NCI-H2107 (cell line): Measurements from ENCODE around the gene MYCBPAP.

Source experiments
- DNase-seq: peaks from one replicate; lab custom pipeline; 2025; lab: John Stamatoyannopoulos, UW

Gene MYCBPAP

GRCh38 chr17:50507871-50508572, at the start of gene MYCBPAP:
TSS of gene MYCBPAP (plus strand) at chr17:50508439. CDS start at chr17:50508675, 236 bp downstream.
- no peak for DNase-seq

- DNase-seq, result no peak
These were observed 49.2 kb upstream of the MYCBPAP start for GRCh38 chr17:50458701-50459676.

- no peak for DNase-seq
These were observed 48.5 kb upstream of the MYCBPAP start for GRCh38 chr17:50459756-50460155.

- DNase-seq, result no peak
These were observed 47.3 kb upstream of the MYCBPAP start for GRCh38 chr17:50460831-50461526.

- no peak for DNase-seq
These were observed 46.6 kb upstream of the MYCBPAP start for GRCh38 chr17:50461550-50462132.

GRCh38 chr17:50462446-50462845, 45.8 kb upstream of the MYCBPAP start:
- no peak for DNase-seq

GRCh38 chr17:50464121-50464520, 44.1 kb upstream of the MYCBPAP start:
- DNase-seq, result no peak

- DNase-seq, result no peak
These were observed 43.5 kb upstream of the MYCBPAP start for GRCh38 chr17:50464736-50465135.

- DNase-seq, result no peak
These were observed 43.1 kb upstream of the MYCBPAP start for GRCh38 chr17:50465171-50465570.

- DNase-seq, result no peak
These were observed 42.6 kb upstream of the MYCBPAP start for GRCh38 chr17:50465635-50466034.

GRCh38 chr17:50466371-50467113, 41.7 kb upstream of the MYCBPAP start:
- DNase-seq, result no peak

- DNase-seq, result no peak
These were observed 41.0 kb upstream of the MYCBPAP start for GRCh38 chr17:50467114-50467854.

- no peak for DNase-seq
These were observed 40.4 kb upstream of the MYCBPAP start for GRCh38 chr17:50467855-50468303.

GRCh38 chr17:50468304-50469207, 39.7 kb upstream of the MYCBPAP start, which contains the start of gene CHAD:
TSS of gene CHAD (minus strand) at chr17:50468880. CDS start at chr17:50468813, 67 bp downstream.
- DNase-seq, result no peak

GRCh38 chr17:50469208-50469605, 39.0 kb upstream of the MYCBPAP start:
- DNase-seq, result no peak

GRCh38 chr17:50469671-50470305, 38.5 kb upstream of the MYCBPAP start:
- DNase-seq, result no peak

- no peak for DNase-seq
These were observed 37.8 kb upstream of the MYCBPAP start for GRCh38 chr17:50470426-50470825.

- DNase-seq, result no peak
These were observed 37.0 kb upstream of the MYCBPAP start for GRCh38 chr17:50471009-50471905.
